ENCODE data around the gene PSMA3.
A peak's percentile ranks its signal among the peaks of the same experiment; 100 is the strongest.
"Not testable (repeated sequence)": the region's sequence is repeated elsewhere in the genome, so short reads cannot be mapped to it uniquely, and the experiment has no call there.

PSMA3 gene

DNA sequence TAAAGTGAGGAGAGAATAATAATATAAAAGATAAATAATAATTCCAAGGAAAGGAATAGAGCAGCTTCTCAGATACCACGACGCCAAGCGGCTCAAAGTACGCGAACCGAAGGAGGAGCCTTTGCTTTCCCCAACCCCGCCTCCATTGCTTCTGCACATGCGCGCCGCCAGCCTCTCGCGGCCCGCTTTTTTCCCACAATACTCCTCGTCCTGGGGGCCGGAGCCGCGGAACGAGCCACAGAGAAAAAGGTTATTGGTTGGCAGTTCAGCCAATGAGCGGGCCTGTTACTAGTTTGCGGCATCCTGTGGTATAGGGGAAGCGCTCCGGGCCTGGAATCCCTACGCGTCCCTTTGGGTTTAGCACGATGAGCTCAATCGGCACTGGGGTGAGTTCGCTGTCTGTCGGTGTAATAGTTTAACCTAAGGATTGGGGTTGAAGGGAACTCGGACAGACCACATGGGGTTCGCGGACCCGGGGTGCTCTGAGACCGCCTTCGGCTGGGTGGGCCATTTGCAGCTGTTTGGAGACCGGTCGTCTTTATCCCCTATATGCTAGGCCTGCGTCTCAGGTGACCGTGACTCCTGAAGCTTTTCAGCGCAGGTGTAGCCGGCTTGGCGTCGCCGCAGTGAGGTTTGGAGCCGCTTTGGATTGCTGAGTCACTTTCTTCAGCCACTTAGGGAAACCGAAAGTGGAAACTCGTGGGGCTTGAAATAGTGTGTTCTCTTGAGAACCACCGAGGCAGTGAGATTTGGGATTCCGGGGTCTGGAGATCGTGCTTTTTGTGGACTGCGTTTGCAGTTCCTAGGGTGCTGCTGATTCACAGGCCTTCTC lies at the start of gene PSMA3:
PSMA3 (plus strand) TSS at position 288 of the 832 bp plus-strand sequence; CDS start at position 366, 78 bp downstream.
- peak; percentile 98 for DNase-seq

DNA sequence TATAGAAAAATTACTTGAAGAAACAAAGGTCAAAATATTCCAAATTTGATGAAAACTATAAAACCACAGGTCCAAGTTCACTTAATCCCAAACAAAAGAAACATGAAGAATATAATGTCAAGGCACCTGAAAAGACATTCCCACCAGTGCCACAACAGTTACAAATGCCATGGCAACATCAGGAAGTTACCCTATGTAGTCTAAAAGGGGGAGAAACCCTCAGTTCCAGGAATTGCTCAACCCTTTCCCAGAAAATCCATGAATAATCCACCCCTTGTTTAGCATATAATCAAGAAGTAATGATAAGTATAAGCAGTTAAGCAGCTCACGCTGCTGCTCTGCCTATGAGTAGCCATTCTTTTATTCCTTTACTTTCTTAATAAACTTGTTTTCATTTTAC lies 48.4 kb upstream of the PSMA3 start:
- DNase-seq = no peak

DNA sequence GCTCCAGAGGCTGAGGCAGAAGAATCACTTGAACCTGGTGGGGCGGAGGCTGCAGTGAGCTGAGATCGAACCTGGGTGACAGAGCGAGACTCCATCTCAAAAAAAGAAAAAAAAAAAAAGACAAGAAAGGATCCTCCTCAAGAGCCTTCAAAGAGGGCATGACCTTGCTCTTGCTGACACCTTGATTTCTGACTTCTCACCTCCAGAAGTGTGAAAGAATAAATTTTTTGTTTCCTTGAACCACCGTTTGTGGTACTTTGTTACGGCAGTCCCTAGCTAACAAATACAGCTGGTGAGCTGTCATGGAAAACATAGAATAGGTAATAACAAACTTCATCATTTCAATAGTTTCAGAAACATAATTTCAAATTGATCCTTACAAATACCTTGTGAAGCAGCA lies 46.6 kb upstream of the PSMA3 start:
- no peak for DNase-seq

DNA sequence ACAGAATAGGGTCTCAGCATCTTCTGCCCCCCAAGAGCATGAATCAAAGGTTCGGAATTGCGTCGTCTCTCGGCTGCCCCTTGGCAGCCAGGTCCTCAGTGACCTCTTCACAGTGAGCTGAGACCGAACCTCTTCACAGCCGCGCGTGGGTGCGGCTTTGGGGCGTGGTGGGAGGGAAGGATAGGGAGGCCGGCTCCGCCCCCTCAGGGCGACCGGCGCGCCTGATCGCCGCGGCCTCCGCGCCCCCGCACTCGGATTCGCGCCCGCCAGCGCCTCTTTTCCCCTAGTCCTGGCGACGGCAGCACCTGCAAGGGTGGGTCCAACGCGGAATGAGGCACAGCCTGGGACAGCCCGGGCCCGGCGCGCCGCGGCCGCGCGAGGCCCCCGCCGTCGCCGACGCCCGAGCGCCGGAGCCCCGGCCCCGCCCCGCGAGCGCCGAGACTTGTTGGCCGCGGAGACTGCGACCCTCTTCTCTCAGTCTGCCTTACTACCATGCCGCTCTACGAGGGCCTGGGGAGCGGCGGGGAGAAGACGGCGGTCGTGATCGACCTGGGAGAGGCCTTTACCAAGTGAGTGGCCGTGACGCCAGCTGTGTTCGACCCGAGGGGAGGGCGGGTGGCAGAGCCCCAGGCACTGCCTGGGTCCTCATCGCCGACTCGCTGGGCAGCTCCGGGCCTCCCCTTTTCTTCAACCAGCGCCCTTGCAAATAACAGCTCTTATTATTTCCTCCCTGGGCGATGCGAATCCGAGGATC lies 44.7 kb upstream of the PSMA3 start, which contains the start of gene ACTR10:
ACTR10 (plus strand) TSS at position 424 of the 754 bp plus-strand sequence; CDS start at position 493, 69 bp downstream.
- DNase-seq = peak; percentile 63

DNA sequence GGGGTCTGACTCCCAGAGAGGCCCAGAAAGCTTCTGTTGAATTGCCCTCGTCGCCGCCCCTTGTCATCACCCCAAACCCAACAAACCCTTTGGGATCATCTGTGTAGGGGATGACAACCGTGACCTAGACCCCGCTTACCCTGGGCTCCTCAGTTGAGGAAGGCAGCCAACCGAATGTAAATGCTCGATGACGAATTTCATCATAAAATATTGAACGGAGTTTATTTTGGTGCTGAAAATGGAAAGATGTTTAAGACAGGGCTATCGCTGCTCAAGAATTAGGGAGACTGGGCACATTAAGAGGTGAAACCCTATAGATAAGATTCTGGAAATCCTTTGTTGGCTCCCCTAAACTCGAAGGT lies 44.2 kb upstream of the PSMA3 start:
- DNase-seq = no peak

DNA sequence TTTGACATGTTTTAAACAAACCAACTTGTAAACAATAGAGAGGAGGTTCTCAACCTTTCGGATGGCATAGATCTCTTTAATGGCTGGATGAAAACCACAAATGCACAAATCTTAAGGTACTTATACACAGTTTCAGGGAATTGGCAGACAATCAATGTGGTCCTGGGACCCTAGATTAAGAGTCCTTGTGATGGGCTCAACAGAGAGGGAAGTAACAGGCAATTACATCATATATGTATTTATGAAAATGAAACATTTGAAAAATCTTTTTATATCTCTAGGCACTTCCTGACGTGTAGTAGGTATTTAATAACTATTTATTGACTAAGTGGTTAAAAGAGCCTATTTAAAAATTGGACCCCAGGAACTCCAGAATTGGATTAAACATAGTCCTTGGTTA lies 43.8 kb upstream of the PSMA3 start:
- DNase-seq = no peak

DNA sequence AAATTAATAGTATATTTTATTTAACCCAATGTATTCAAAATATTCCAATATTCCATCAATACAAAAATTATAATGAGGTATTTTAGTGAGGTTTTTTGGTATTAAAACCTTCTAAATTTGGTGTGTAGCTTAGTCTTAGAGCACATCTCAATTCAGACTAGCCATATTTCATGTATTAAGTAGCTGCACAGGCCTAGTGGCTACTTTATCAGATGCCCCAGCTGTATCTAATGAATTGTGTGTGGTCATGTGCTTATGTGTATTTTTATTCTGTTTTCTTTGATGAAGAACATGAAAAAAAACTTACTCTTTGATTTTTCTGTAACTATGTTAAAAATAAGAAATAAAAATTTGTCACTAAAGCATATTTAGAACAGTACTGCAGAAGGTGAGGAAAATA lies 31.5 kb upstream of the PSMA3 start:
- DNase-seq = no peak

DNA sequence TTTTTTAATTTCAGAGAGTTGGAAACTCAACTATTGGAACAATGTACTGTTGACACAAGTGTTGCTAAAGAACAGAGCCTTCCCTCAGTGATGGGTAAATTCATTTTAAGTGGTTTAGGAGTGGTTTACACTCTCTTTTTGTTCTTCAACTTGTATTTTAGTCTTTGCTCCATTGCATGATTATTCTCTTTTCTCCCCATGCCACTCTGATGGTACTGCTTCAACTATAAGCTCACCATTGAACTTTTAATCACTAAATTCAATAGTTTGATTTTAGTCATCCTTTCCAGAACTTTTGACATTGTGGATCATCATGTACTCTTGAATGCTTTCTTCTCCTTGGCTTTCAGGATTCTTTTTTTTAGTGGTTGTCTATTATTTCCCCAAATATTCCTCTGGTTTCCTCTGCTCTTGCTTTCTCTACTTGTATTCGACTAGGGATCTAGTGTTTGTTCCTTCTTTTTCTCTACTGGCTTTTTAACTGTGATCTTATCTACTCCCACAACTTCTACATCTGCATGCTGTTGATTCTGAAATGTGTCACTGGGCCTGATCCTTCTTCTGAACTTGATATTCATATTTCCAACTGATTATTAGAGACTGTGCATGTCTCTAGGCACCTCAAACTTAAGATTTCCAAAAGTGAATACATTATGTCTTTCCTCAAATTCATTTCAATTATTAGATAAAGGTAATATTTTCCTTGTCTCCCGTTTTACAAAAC lies 29.3 kb upstream of the PSMA3 start:
- DNase-seq = no peak

DNA sequence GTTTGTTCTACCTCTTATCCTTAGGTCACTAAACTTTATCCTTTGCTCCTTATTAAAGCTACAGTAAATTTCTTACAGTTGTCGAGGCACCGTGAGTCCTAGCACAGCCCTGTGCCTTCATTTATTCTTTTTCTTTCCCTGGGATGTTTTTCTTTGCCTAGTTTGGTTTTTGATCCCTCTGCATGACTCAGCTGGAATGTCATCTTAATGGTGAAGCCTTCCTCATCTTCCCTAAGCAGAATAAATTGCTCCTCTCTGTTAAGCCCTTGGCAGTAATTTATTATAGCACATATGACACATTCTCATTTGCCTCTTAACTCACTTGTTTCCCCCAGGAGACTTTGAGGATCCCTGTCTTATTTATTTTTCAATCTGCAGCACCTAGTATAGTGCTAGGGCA lies 28.1 kb upstream of the PSMA3 start:
- DNase-seq = no peak

DNA sequence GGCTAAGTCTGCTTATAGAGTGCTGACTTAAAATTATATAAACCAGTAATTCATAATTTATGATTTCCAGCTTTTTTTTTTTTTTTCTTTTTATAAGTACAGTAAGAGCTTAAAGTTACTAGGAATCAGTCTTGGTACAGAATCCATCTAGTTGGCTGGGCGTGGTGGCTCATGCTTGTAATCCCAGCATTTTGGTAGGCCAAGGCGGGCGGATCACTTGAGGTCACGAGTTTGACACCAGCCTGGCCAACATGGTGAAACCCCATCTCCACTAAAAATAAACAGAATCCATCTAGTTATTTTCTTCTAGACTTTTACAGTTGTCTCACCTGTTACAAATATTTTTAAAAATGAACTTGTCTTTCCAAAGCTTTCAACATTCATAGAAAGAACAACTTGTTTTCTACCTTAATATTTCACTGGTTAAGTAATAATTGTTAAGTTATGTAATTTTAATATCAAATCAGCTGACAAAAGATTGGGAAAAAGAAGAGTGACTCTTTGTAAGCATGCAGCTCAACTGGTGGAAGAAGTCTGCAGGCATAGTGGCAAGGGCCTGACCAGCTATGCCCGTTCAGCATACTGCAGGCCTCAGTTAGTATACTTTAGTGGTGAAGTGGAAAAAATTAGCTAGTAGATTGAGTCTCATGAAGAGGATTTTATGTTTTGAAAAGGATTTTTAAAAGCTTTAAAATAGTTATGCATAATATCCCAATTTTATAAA lies 17.4 kb upstream of the PSMA3 start:
- DNase-seq = no peak

DNA sequence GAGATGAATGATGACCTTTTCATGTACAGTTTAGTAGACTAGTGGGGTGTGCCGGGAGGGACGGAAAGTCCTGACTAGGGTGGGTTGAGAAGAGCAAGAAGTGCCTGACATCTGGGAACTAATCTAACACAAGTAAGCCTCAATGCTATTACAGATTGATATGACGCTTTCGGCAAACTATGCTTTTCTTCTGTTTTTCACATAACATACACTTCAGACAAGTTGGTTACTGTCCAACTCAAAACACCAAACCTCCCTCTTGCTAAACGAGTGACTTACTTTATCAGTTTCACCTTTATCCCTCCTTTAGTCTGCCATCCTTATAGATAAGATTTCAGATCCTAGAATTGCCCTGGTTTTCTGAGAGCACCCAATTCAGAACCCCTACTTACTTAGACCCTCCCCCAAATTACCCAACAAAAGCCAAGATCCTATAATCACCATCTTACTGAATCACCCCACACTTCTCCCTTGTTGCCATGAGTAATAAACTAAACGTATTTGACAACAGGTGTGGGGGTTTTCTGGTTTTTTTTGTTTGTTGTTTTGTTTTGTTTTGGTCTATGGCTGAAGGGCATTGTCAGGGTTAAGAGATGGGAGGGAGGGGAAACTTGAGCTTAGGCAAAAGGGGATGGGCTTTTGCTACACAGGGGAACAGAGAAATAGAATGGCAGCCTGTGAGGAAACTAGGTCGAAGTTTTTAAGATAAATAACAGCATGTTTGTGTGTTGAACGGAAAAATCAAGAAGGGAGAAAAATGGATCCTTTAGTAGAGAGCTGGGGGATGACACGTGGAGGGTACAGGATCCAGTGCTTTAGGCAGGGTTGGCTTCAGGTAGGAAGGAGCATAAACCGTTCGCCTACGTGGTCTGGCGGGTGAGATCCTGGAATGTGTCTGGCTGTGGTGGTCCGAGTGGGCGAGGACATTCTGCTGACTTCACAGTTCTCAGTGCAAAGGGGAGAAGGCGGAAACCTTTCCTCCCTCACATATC lies 6.1 kb upstream of the PSMA3 start:
- DNase-seq = no peak

DNA sequence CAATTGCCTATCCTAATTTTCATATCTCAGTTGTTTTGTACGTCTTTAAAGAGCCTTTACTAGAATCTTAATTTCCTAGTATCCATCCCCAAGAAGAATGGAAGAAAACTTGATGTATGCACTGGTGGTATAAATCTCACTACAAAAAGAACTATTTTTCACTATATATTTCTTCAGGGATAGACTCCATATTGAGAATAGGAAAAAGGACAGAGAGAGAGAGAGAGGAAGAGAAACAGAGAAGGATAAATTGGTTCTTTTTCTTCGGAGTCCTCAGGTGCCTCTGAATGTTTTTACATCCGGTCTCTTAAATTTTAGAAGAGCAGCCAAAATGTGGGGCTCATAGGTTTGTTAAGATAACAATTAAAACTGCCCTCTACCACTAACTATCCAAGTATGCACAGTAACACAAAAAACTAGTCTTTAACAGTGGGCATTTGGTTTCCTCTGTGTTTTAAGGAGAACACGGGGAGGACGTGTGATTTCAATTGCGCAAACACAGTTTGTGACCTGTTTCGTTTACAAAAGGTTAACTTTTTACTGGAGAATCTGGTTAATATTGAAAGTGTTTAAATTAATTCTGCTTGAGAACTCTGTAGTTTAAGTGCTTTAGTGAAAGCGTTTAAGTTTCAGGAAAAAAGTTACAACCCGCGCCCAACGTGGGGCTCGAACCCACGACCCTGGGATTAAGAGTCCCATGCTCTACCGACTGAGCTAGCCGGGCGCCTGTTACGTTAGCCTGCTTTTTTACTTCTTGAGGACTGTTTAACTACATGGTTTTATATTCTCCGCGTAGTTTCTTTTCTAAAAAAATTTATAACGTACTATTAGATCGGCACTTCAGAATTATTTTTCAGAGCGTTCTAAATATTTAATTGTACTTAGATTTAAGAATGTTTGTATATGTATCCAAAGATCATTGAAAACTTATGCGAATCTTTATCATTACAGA lies 5.1 kb upstream of the PSMA3 start:
- no peak for DNase-seq

DNA sequence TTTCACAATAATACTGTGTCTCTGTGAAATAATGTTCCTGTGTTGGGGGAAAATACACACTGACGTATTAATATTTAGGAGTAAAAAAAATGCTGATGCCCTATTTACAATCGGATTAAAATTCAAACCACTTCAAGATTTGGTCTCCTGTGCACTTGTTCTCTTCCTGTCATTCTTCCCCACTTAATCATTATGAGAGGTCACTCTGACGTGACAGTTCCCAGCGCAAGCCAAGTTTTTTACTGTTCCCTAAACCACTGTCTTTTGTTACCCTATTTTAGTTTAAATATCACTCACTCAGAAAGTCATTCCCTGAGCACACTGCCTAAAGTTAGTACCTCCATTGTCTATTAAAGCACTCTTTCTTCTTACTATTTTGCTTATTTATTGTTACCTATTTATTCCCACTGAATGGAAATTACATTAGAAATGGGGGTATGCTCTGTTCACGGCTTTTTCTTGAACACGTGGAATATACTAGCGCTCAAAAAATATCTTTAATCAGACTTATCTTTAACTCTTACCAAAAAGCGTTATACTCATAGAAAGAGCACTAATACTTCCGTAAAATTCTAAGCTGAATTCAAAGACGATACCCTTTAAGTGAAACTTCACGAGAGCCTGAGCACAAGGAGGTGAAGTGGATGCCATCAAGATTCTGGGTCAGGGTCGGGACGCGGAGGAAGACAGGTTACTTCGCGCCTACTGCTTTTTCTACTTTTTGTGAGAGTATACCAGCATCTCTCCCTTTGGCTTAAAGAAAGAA lies 670 bp upstream of the PSMA3 start:
- no peak for DNase-seq

DNA sequence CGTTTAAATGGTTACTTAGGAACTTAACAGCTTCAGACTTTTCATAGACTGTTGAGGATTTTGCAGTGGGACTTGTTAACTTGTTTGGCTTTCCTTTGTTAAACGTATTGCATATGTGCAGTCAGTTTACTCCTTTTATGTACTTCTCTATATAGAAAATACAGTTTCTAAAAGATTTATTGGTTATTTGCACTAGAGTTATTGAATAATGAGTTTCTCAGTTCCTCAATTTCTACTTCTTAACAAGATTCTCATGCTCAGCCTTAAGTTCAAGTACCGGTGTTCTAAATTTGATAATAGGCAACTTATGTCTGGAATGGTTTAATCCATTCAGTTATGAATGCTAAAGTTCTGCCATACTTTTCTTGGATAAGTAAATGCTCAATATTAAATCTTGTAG lies 919 bp downstream of the PSMA3 start:
- DNase-seq = no peak

DNA sequence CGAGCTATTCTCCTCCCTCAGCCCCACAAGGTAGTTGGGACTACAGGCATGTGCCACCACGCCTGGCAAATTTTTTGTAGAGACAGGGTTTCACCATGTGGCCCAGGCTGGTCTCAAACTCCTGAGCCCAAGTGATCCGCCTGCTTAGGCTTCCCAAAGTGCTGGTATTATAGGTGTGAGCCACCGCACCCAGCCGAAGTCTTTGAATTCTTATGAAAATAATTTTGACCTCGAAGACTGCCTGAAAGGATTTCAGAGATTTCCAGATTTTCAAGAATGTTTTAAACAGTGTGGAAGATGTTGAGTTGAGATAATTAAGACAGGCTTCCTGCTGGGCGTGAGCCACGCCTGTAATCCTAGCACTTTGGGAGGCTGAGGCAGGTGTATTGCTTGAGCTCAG lies 5.0 kb downstream of the PSMA3 start:
- DNase-seq = no peak

DNA sequence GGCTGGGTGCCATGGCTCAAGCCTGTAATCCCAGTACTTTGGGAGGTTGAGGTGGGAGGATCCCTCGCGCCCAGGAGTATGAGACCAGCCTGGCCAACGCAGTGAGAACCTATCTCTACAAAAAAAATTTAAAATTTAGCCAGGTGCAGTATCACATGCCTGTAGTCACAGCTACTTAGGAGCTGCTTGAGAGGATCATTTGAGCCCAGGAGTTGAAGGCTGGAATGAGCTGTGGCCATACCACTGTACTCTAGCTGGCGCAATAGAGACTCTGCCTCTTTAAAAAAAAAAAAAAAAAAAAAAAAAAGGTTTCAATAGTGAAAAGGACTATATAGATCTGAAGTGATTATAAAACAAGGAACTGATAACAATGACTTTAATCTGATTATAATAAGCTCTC lies 13.5 kb downstream of the PSMA3 start:
- no peak for DNase-seq

DNA sequence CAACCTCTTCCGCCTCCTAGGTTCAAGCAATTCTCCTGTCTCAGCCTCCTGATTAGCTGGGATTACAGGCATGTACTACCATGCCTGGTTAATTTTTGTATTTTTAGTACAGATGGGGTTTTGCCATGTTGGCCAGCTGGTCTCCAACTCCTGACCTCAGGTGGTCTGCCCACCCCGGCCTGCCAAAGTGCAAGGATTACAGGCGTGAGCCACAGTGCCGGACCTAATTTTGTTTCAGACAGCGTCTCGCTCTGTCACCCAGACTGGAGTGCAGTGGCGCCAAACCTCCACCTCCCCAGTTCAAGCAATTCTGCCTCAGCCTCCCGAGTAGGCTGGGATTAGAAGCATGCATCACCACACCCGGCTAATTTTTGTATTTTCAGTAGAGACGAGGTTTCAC lies 17.4 kb downstream of the PSMA3 start:
- not testable (repeated sequence) for DNase-seq

DNA sequence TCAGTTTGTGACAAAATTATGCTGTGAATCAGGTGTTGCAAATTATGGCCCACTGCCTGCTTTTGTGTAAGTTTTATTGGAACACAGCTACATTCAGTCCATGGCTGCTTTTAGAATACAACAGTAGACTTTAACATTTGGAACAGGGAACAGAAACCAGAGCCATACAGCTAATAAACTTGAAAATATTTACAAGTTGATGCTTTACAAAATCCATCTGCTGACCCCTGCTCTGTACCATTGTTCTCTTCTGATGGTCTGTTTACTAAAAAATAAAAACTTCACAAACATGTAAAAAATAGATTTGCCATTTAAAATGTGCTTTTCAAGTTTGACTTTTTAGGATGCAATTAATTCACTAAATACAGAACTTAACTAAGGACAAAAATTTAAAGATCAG lies 20.8 kb downstream of the PSMA3 start:
- no peak for DNase-seq

DNA sequence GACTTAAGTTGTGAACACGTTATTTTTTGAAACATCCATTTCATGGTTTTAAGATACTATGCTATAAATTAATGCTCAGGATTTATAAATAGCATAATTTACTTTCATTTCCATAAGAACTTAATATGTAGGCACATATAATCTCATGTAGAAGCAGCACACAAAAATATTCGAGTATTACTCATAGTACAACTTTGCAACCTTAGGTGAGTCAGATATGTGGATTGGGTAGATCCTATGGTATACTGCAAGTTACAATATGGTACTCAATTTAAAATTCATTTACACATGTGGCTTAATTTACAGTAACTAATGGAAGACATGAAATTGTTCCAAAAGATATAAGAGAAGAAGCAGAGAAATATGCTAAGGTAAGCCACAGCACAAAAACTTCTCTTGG lies 26.0 kb downstream of the PSMA3 start:
- no peak for DNase-seq
